ENCODE measurements around the gene TIPIN. TPM values are rescaled to one million over a fixed set of nuclear protein-coding genes. Genes with fewer than 3 reads are reported as not detected.

Gene TIPIN, protein sequence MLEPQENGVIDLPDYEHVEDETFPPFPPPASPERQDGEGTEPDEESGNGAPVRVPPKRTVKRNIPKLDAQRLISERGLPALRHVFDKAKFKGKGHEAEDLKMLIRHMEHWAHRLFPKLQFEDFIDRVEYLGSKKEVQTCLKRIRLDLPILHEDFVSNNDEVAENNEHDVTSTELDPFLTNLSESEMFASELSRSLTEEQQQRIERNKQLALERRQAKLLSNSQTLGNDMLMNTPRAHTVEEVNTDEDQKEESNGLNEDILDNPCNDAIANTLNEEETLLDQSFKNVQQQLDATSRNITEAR
- total RNA-seq: 7.4 and 12.9 TPM in 2 replicates

DNA sequence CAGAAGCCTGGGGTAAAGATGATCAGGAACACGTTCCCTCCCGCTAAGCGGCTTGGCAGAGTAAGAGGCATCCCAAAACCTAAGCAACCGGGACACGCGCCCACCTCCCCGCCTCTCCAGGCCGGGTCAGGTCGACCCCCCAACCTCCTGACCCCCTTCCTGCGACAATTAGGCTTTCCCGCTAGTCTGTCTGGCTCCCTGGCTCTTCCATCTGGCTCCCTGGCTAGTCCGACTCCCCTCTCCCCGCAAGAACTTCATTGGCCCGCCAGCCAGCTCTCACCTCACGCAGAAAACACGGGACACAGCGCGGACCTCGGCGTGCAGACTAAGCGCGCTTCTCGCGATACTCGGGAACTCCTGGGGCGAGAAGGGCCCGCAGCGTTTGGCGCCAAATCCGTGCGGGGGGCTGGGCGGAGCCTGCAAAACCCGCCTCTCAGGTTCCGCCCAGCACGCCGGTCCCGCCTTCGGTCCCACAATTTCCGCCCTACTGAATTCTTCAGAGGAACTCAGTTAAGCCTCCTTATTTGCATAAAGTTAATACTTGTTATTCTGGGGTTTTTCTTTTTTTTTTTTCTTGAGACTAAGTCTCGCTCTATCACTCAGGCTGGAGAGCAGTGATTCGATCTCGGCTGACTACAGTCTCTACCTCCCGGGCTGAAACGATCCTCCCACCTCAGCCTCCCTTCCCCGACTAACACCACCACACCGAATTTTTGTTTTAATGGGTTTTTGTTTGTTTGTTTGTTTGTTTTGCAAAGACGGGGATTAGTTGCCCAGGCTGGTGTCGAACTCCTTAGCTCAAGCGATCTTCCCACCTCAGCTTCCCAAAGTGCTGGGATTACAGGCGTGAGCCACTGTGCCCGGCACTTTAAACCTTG is at the start of gene TIPIN:
TIPIN (minus strand) TSS at position 327 of the 878 bp plus-strand sequence. CDS start 3,738 bp downstream, outside the sequence.

GRCh38 chr15:66386204-66387123 is 30.0 kb upstream of the TIPIN start, which contains the start of gene MAP2K1:
Gene MAP2K1, plus strand, starts transcription at chr15:66386912. Its CDS starts 436 bp downstream, at chr15:66387348.

GRCh38 chr15:66293419-66294156 is 62.9 kb downstream of the TIPIN start, which contains the start of gene DIS3L:
Gene DIS3L, plus strand, starts transcription at chr15:66293568. Its CDS starts 29 bp downstream, at chr15:66293597.

Other genes with a start within 250 kb of the TIPIN start
- gene MEGF11, start 102.9 kb downstream of the TIPIN start, total RNA-seq: 0.03 TPM in 1 of 2 replicates, not detected in the other
- 21.2 and 23.9 TPM in 2 replicates for gene DIS3L, start 63.1 kb downstream of the TIPIN start, total RNA-seq
- gene MAP2K1, start 30.2 kb upstream of the TIPIN start, total RNA-seq: 64.2 and 65.0 TPM in 2 replicates
- 17.3 and 23.8 TPM in 2 replicates for gene SNAPC5, start 141.1 kb upstream of the TIPIN start, total RNA-seq
- 3,026 and 3,138 TPM in 2 replicates for gene RPL4, start 148.2 kb upstream of the TIPIN start, total RNA-seq
- 5.8 and 11.7 TPM in 2 replicates for gene ZWILCH, start 148.6 kb upstream of the TIPIN start, total RNA-seq
- gene LCTL, start 209.3 kb upstream of the TIPIN start, total RNA-seq: 0.17 and 1.6 TPM in 2 replicates

All from smooth muscle cell of the pulmonary artery (primary cell).